CD14-positive monocyte (primary cell): Measurements from ENCODE around the gene TMEM45B. TPM values are rescaled to one million over a fixed set of nuclear protein-coding genes. Genes with fewer than 3 reads are reported as not detected.

Source experiments
- DNase-seq, 3 donors: peaks; one replicate each; pipeline ENCODE4 v3.0.0-alpha.2; 2011 to 2022
- H2AFZ ChIP-seq: 2 replicates; pipeline ENCODE4 v1.6.0; 2012; ENCODE audit warnings: mild to moderate bottlenecking, low read depth, low read length, inconsistent platforms; ENCODE audit not compliant: insufficient read depth, poor library complexity, severe bottlenecking
- H3K27ac ChIP-seq, 2 donors: 1 replicate in 1 of 2; 2 replicates in 1 of 2; pipeline ENCODE4 v1.5.1; 2012 to 2013; ENCODE audit warnings: low read length in 2 of 2, control low read depth in 1 of 2, inconsistent platforms in 1 of 2, low read depth in 1 of 2, mild to moderate bottlenecking in 1 of 2
- H3K27me3 ChIP-seq, 2 donors: one replicate each; pipeline versions ENCODE4 v1.6.0 to v1.6.1; 2011 to 2013; ENCODE audit warnings: low read length in 2 of 2; ENCODE audit not compliant: control insufficient read depth in 2 of 2, insufficient read depth in 2 of 2
- H3K36me3 ChIP-seq, 2 donors: replicated peaks in 1 of 2; 1 replicate in 1 of 2; 2 replicates in 1 of 2; pipeline versions ENCODE4 v1.5.1 to v1.6.1; 2012 to 2013; ENCODE audit warnings: low read length in 2 of 2, control low read depth in 1 of 2, inconsistent platforms in 1 of 2, mild to moderate bottlenecking in 1 of 2; ENCODE audit not compliant: insufficient read depth in 2 of 2, control insufficient read depth in 1 of 2
- H3K4me1 ChIP-seq, 2 donors: 1 replicate in 1 of 2; 2 replicates in 1 of 2; pipeline versions ENCODE4 v1.5.1 to v1.6.1; 2012 to 2013; ENCODE audit warnings: low read length in 2 of 2, control low read depth in 1 of 2, inconsistent platforms in 1 of 2, mild to moderate bottlenecking in 1 of 2, moderate library complexity in 1 of 2; ENCODE audit not compliant: insufficient read depth in 2 of 2, control insufficient read depth in 1 of 2
- H3K4me2 ChIP-seq: replicated peaks from 2 replicates; pipeline ENCODE3; 2012; ENCODE audit warnings: low read length, moderate library complexity, mild to moderate bottlenecking; ENCODE audit not compliant: poor library complexity, severe bottlenecking; ENCODE audit errors: extremely low read depth
- H3K4me3 ChIP-seq, 3 experiments: fragments of 200-600 bp in 1 of 3; sonication (generic) in 1 of 3; replicated peaks in 1 of 3; 1 replicate in 2 of 3; 2 replicates in 1 of 3; pipeline ENCODE4 v1.5.1; 2011 to 2013; ENCODE audit warnings: low read length in 3 of 3, mild to moderate bottlenecking in 3 of 3, control low read depth in 2 of 3, low read depth in 2 of 3, inconsistent platforms in 1 of 3, moderate library complexity in 1 of 3
- H3K79me2 ChIP-seq: 2 replicates; pipeline ENCODE4 v1.6.0; 2012; ENCODE audit warnings: mild to moderate bottlenecking, control low read depth, inconsistent platforms, low read length, moderate library complexity; ENCODE audit not compliant: insufficient read depth
- H3K9ac ChIP-seq: 2 replicates; pipeline ENCODE4 v1.6.0; 2017; ENCODE audit warnings: low read length, mild to moderate bottlenecking; ENCODE audit not compliant: insufficient read depth, poor library complexity, severe bottlenecking
- H3K9me3 ChIP-seq, 2 donors: replicated peaks in 1 of 2; 1 replicate in 1 of 2; 2 replicates in 1 of 2; pipeline versions ENCODE4 v1.5.1 to v1.6.1; 2012 to 2013; ENCODE audit warnings: low read length in 2 of 2, control low read depth in 1 of 2; ENCODE audit not compliant: control insufficient read depth in 1 of 2, insufficient read depth in 1 of 2
- H4K20me1 ChIP-seq: 2 replicates; pipeline ENCODE4 v1.6.0; 2012; ENCODE audit warnings: mild to moderate bottlenecking, low read length, control low read depth, moderate library complexity; ENCODE audit not compliant: insufficient read depth
- H3K27ac Mint-ChIP-seq, 7 donors: one replicate each; pipeline ENCODE4 v1.8.0; 2020; ENCODE audit warnings: mild to moderate bottlenecking in 7 of 7, mixed read lengths in 7 of 7, moderate library complexity in 6 of 7, inconsistent platforms in 2 of 7
- H3K27me3 Mint-ChIP-seq, 3 donors: one replicate each; pipeline ENCODE4 v1.8.0; 2021 to 2022; ENCODE audit warnings: low read depth in 3 of 3, mild to moderate bottlenecking in 3 of 3, mixed read lengths in 3 of 3, moderate library complexity in 3 of 3, inconsistent platforms in 1 of 3
- H3K36me3 Mint-ChIP-seq, 2 donors: one replicate each; pipeline ENCODE4 v1.8.0; 2020; ENCODE audit warnings: mixed read lengths in 2 of 2, inconsistent platforms in 1 of 2, mild to moderate bottlenecking in 1 of 2
- H3K4me1 Mint-ChIP-seq: one replicate; pipeline ENCODE4 v1.8.0; 2020; ENCODE audit warnings: mild to moderate bottlenecking, mixed read lengths
- H3K4me3 Mint-ChIP-seq, 2 donors: one replicate each; pipeline ENCODE4 v1.8.0; 2020; ENCODE audit warnings: mild to moderate bottlenecking in 2 of 2, mixed read lengths in 2 of 2, moderate library complexity in 1 of 2
- H3K9me3 Mint-ChIP-seq, 7 donors: one replicate each; pipeline ENCODE4 v1.8.0; 2020 to 2022; ENCODE audit warnings: mixed read lengths in 7 of 7, mild to moderate bottlenecking in 6 of 7, moderate library complexity in 6 of 7, inconsistent platforms in 2 of 7
- WGBS: methylation state at CpG from one replicate; pipeline ENCODE4 v1.1.5; 2013; ENCODE audit warnings: missing lambda C conversion rate; ENCODE audit not compliant: insufficient coverage; 5-methylcytosine and 5-hydroxymethylcytosine counted together
- intact Hi-C, 2 donors: fragments of 100-400 bp; cut with micrococcal nuclease; formaldehyde crosslinking; loops; one replicate each; pipeline versions ENCODE4 v1.15.0 to v1.15.1; 2023
- polyA plus RNA-seq, 3 donors: library from polyadenylated mRNA; depleted of rRNA in 1 of 3; unstranded in 2 of 3; stranded (reverse) in 1 of 3; fragments of 300-500 nt in 2 of 3; fragments of >200 nt in 1 of 3; fragmentation: Illumina TruSeq in 2 of 3; gene quantifications; 1 replicate in 2 of 3; 2 replicates in 1 of 3; pipeline ENCODE4 v1.2.3, GENCODE V29; 2012 to 2021
- TF ChIP-seq, protein P1 (sequence below): fragments of 200-600 bp; IDR thresholded peaks from one replicate; pipeline ENCODE4 v1.8.0; 2022; ENCODE audit warnings: antibody characterized with exemption, mild to moderate bottlenecking

Gene TMEM45B
- polyA plus RNA-seq, 3 donors, result 0.24 to 1.7 (median 0.56) TPM

GRCh38 chr11:129855086-129855485, 39.4 kb downstream of the TMEM45B start:
- intact Hi-C loops, result no loop called here
- H3K27me3 Mint-ChIP-seq, result peaks cover 0 to 3% (median 3%) of the 10 kb centered on the region in 3 donors

DNA sequence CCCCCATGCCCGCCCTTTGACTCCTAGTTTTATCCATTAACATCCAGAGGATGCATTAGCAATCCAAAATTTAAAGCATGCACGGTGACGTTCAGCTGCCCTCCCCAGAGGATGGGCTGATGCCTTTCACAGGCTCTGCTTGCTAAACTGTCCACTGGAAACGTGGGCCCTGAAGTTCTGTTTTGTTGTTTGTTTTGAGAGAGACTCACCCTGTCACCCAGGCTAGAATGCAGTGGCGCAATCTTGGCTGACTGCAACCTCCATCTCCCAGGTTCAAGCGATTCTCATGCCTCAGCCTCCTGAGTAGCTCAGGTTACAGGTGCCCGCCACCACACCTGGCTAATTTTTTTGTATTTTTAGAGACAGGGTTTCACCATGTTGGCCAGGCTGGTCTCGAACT, 40.4 kb downstream of the TMEM45B start:
- peaks cover 0 to 3% (median under 1%) of the 10 kb centered on the region in 3 donors for H3K27me3 Mint-ChIP-seq
- no peaks in the 10 kb centered on the region for H3K79me2 ChIP-seq
- H3K4me1 ChIP-seq, result peaks cover 0 to 2% of the 10 kb centered on the region in 2 donors
- H3K27me3 ChIP-seq, result no peaks in the 10 kb centered on the region
- TF ChIP-seq, protein P1, sequence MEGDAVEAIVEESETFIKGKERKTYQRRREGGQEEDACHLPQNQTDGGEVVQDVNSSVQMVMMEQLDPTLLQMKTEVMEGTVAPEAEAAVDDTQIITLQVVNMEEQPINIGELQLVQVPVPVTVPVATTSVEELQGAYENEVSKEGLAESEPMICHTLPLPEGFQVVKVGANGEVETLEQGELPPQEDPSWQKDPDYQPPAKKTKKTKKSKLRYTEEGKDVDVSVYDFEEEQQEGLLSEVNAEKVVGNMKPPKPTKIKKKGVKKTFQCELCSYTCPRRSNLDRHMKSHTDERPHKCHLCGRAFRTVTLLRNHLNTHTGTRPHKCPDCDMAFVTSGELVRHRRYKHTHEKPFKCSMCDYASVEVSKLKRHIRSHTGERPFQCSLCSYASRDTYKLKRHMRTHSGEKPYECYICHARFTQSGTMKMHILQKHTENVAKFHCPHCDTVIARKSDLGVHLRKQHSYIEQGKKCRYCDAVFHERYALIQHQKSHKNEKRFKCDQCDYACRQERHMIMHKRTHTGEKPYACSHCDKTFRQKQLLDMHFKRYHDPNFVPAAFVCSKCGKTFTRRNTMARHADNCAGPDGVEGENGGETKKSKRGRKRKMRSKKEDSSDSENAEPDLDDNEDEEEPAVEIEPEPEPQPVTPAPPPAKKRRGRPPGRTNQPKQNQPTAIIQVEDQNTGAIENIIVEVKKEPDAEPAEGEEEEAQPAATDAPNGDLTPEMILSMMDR, result no peak
- H3K36me3 ChIP-seq, result peaks cover 5 to 23% of the 10 kb centered on the region in 2 donors
- H3K9ac ChIP-seq, result no peak overlapping the region
- intact Hi-C loops, result no loop called here
- no peak overlapping the region for H3K4me3 ChIP-seq
- no peak overlapping the region for H3K27ac ChIP-seq
- no peak overlapping the region for H3K4me3 Mint-ChIP-seq
- no peaks in the 10 kb centered on the region for H4K20me1 ChIP-seq
- H3K36me3 Mint-ChIP-seq, result peaks cover 8 to 17% of the 10 kb centered on the region in 2 donors
- H2AFZ ChIP-seq, result no peak overlapping the region
- 94% methylated on average over 5 of the region's 8 CpGs for WGBS
- no peak for DNase-seq
- no peak overlapping the region for H3K4me2 ChIP-seq
- no peaks in the 10 kb centered on the region for H3K9me3 ChIP-seq
- H3K4me1 Mint-ChIP-seq, result peaks cover 15% of the 10 kb centered on the region
- peak overlapping the region in 1 of 7 donors; percentile 37 for H3K27ac Mint-ChIP-seq
- H3K9me3 Mint-ChIP-seq, result no peaks in the 10 kb centered on the region

More at GRCh38 chr11:129855086-129855485, 39.4 kb downstream of the TMEM45B start:
- H2AFZ ChIP-seq, result no peak overlapping the region
- Mint-ChIP-seq H3K4me3 (no peak overlapping the region), H3K4me1 (peaks cover 15% of the 10 kb centered on the region), H3K27ac (no peak overlapping the region), H3K9me3 (no peaks in the 10 kb centered on the region), H3K36me3 (peaks cover 6 to 9% of the 10 kb centered on the region in 2 donors)
- H3K27ac ChIP-seq, result no peak overlapping the region
- H3K27me3 ChIP-seq, result no peaks in the 10 kb centered on the region
- H3K79me2 ChIP-seq, result no peaks in the 10 kb centered on the region
- TF ChIP-seq, protein P1, result no peak
- H3K4me3 ChIP-seq, result no peak overlapping the region
- peaks cover 0 to 2% of the 10 kb centered on the region in 2 donors for H3K4me1 ChIP-seq
- WGBS, result 89% methylated on average over 8 of the region's 11 CpGs
- no peak overlapping the region for H3K9ac ChIP-seq
- H3K4me2 ChIP-seq, result no peak overlapping the region
- no peaks in the 10 kb centered on the region for H4K20me1 ChIP-seq
- no peaks in the 10 kb centered on the region for H3K9me3 ChIP-seq
- DNase-seq, result no peak
- H3K36me3 ChIP-seq, result peaks cover 4 to 13% of the 10 kb centered on the region in 2 donors
